CD4-positive, alpha-beta T cell treated with Interleukin-10 for 1 hour (primary cell): ENCODE results near the gene PTPRU.
A peak's percentile ranks its signal among the peaks of the same experiment; 100 is the strongest.
"Not testable (repeated sequence)": the region's sequence is repeated elsewhere in the genome, so short reads cannot be mapped to it uniquely, and the experiment has no call there.

Experiments
- DNase-seq: peaks from one replicate; pipeline ENCODE4 v3.0.0-alpha.2; 2020

Gene PTPRU

GRCh38 chr1:29222686-29223085 is 13.6 kb upstream of the PTPRU start:
- DNase-seq = no peak

DNA sequence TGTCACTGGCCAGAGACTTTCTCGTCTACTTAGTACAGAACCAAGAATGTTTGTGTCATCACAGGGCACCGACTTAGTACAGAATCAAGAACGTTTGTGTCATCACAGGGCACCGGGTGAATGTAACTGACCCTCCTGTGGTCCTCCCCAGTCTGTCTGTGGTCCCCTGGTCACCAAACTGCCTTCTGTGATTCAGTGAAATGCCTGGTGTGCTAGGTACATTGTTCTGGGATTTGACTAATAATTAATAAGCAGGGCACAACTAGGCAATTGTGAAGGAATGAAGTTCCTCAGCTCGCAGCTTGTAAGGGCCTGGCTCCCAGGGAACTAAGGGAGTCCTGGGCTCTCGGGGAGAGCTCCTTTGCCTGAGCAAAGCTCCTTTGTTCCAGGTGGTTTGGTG is 12.8 kb upstream of the PTPRU start:
- no peak for DNase-seq

GRCh38 chr1:29224356-29224837 is 11.9 kb upstream of the PTPRU start:
- no peak for DNase-seq

GRCh38 chr1:29225361-29225760 is 11.0 kb upstream of the PTPRU start:
- no peak for DNase-seq

GRCh38 chr1:29227511-29227910 is 8.8 kb upstream of the PTPRU start:
- no peak for DNase-seq

DNA sequence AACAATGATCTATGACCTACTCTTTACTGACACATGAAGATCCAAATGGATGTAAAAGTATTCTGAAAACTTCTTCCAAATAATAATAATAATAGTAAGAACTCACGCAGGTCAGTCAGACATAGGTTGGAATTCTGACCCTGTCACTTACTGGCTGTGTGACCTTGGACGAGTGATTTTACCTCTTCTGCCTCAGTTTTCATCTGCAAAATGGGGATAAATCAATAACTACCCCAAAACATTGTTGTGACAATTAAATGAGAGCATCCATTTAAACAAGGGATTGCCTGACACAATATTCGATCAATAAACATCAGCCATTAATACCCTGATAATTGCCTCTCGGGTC is 6.1 kb upstream of the PTPRU start:
- no peak for DNase-seq

- DNase-seq = peak; percentile 95
These were observed 5.6 kb upstream of the PTPRU start, which contains the start of gene MECR for GRCh38 chr1:29230553-29231378. TSS of gene MECR (minus strand) at chr1:29230934. CDS start at chr1:29230906, 28 bp downstream.

DNA sequence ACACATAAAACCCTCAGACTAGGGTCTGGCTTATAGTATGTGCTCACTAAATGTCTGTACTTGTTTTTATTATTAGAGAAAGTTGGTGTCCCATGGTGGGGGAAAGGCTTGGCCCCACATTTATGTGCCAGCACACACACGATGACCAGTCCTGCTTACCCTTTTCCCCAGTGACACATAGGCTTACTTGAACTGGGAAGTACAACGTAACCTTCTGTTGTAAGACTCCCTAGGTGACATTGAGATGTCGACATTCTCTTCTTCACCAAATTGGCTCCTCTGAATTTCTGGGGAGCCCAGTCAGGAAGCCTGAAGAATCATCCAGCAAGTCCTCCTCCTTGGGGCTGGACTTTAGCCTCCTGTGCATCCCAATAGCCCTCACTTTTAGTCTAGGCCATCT is 3.9 kb upstream of the PTPRU start:
- no peak for DNase-seq

GRCh38 chr1:29233693-29234092 is 2.6 kb upstream of the PTPRU start:
- no peak for DNase-seq

- no peak for DNase-seq
These were observed 1.9 kb upstream of the PTPRU start for GRCh38 chr1:29234471-29234870.

GRCh38 chr1:29234881-29235280 is 1.4 kb upstream of the PTPRU start:
- DNase-seq = not testable (repeated sequence)

- DNase-seq = peak; percentile 22
These were observed 398 bp downstream of the PTPRU start for GRCh38 chr1:29236712-29237128.

GRCh38 chr1:29237129-29237821 is 953 bp downstream of the PTPRU start:
- DNase-seq = peak; percentile 14

DNA sequence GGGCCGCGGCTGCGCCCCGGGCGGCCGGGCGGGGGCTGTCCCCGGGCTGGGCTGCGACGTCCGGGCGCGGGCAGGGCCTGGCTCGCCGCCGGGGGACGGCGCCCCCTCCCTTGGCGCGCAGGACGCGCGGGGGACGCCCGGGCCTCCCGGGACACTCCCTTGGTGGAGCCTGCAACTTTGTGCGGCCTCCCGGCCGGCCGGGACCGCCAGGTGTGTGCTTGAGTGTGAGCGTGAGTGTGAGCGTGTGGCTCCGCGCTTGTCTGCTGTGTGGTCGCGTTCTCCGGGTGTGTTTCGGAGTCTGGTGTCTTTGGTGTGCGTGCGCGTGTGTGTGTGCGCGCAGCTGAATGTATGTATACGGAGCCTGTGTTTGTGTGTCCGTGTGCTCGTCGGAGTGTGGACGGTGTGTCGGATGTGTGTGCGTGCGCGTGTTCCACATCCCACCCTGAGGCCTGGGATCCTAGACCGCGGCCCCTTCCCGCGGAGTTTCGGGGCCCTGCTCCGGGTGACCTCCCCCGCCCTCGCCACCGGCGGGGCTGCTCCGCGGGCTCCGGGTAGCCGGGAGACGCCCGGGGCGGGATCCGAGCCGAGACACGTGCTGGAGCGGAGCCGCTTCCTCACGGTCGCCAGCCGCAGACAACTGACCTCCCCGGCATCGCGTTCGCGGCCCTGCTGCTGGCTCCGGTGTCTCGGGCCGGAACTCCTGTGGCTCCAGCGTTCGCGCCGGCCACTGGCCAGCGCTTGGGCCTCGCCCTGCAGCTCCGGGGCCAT is 1.7 kb downstream of the PTPRU start:
- peak; percentile 17 for DNase-seq

- no peak for DNase-seq
These were observed 2.3 kb downstream of the PTPRU start for GRCh38 chr1:29238620-29239002.

GRCh38 chr1:29239142-29239541 is 2.8 kb downstream of the PTPRU start:
- no peak for DNase-seq

DNA sequence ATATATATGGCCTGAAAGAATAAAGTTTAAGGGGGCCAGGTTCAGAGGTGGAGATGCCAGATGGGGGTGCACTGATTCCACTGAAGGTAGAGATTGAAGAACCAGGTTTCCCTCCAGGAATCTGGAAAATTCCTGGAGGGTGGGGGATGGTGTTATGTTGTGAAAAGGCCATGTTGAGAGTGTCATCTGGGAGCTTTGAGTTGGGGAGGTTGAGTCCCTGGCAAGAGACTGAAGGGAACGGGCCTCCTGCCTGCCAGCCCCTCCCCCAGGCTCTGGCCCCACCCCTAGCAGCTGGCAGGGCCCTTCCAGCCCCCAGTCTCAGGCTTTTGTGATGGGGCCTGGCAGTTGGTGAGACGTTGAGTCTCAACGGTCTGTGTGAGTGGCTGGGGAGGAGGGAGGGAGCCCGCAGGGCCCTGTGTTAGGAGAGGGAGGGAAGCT is 4.1 kb downstream of the PTPRU start:
- no peak for DNase-seq

GRCh38 chr1:29240986-29241385 is 4.7 kb downstream of the PTPRU start:
- no peak for DNase-seq

GRCh38 chr1:29243023-29243870 is 6.9 kb downstream of the PTPRU start:
- DNase-seq = no peak

DNA sequence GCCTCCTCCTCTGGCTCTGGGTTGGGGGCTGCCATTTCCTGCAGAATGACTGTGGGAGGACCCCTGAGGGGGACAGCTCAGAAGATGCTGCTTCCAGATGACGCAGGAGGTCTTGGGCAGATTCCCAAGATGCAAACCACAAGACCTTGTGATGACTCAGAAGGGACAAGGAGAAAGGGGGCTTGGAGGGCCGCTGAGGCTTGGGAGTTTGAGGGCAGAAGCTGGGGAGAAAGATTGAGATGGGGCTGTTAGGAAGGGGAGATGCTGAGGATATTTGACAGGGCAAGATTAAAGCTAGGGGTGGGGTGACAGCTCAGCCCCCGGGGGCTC is 7.5 kb downstream of the PTPRU start:
- no peak for DNase-seq

DNA sequence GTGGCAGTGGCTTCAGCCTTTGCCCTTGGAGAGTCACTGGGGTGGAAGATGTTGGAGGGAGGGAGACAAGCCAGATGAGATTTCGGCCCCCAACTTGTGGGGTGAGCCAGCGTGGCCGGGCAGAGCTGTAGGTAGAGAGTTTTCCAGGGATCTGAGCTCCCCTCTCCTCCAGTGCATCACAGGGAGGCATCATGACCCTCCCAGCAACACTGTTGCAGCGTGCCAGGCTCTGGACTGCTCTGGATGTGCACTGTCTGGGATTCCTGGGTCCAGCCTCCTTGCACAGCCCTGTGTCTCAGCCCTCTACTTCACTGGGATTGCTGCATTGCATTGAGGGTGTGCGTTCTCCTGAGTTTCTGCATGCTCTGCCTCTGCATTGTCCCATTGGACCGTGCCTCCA is 8.9 kb downstream of the PTPRU start:
- no peak for DNase-seq

DNA sequence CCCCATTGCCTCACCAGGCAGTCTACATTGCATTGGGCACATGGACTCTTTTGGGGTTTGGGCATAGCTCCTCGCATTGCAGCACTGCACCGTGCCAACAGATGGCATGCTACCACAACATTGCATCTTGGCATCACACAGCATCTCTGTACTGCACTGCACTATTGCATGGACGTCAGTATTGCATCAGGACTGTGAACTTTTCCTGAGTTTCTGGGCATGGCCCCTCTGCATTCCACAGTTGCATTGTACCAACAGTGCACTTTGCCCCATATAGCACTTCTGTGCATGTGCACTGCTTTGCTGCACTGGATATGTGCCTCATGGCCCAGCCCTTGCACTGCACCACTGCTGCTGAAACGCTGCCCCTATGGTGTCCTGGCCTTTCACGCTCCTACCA is 9.6 kb downstream of the PTPRU start:
- DNase-seq = no peak

DNA sequence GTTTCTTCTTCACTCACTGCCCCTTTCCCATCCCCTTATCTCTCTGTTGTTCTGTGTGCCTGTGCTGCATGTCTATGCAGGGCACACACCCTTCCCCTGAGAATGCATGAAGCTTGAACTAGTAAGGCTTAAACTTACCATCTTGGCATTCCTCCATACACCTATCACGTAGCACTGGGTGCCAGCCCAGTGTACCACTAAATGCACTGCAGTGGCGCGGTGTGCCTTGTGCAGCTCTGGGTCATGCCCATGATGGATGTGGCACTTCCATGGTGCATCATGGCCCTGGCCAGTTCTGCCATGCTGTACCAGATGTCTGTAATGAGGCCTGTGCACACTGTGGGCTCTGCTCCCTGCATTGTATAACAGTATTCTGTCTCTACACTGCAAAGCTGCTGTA is 10.7 kb downstream of the PTPRU start:
- DNase-seq = no peak
